Endothelial cell of umbilical vein (primary cell): ENCODE data around the gene DLGAP1. TPM values are rescaled to one million over a fixed set of nuclear protein-coding genes. Genes with fewer than 3 reads are reported as not detected.
A peak's percentile ranks its signal among the peaks of the same experiment; 100 is the strongest.

Experiments used
- BruUV-seq: library from RNA; stranded (reverse); fragments of 400-500 nt; replicated peaks from 2 replicates; lab custom pipeline; 2021; lab: Mats Ljungman, UMichigan
- CTCF ChIA-PET: fragments of 300-600, 350-600 bp; sonication (Branson Sonifier 250); formaldehyde crosslinking; loops from one replicate; lab custom pipeline; 2021; ENCODE audit warnings: antibody characterized with exemption, inconsistent platforms; lab: Charles Lee
- POLR2A ChIA-PET: fragments of 300-600, 350-600 bp; sonication (Branson Sonifier 250); formaldehyde crosslinking; loops from one replicate; lab custom pipeline; 2021; ENCODE audit warnings: antibody characterized with exemption, inconsistent platforms; lab: Charles Lee
- DNase-seq: peaks from one replicate; pipeline ENCODE4 v3.0.0-alpha.2; 2011; ENCODE audit warnings: low read depth, low spot score
- FAIRE-seq: peaks from 2 replicates; lab custom pipeline; 2011; peaks lifted over from hg19 to GRCh38; lab: Jason Lieb, UNC
- H2AFZ ChIP-seq: 2 replicates; pipeline ENCODE4 v1.6.0; 2012; ENCODE audit warnings: low read depth, low read length, control low read depth, inconsistent platforms
- H3K27ac ChIP-seq: 2 replicates; pipeline ENCODE4 v1.5.1; 2011; ENCODE audit warnings: low read depth, mild to moderate bottlenecking, control low read depth, low read length, moderate library complexity; ENCODE audit not compliant: insufficient read depth
- H3K27me3 ChIP-seq, 2 experiments: 2 replicates each; pipeline versions ENCODE4 v1.6.0 to v1.6.1; 2011; ENCODE audit warnings: low read length in 2 of 2, mixed read lengths in 1 of 2; ENCODE audit not compliant: control insufficient read depth in 2 of 2, insufficient read depth in 2 of 2
- H3K36me3 ChIP-seq, 2 experiments: 2 replicates in 1 of 2; 3 replicates in 1 of 2; pipeline ENCODE4 v1.5.1; 2011; ENCODE audit warnings: low read length in 2 of 2, mild to moderate bottlenecking in 1 of 2, moderate library complexity in 1 of 2; ENCODE audit not compliant: control insufficient read depth in 2 of 2, insufficient read depth in 2 of 2; ENCODE audit errors: extremely low read depth in 1 of 2
- H3K4me1 ChIP-seq: 3 replicates; pipeline ENCODE4 v1.5.1; 2011; ENCODE audit warnings: mild to moderate bottlenecking, low read length; ENCODE audit not compliant: control insufficient read depth, insufficient read depth; ENCODE audit errors: extremely low read depth
- H3K4me2 ChIP-seq: 2 replicates; pipeline ENCODE4 v1.6.1; 2011; ENCODE audit warnings: low read length, control low read depth, mixed read lengths; ENCODE audit not compliant: insufficient read depth
- H3K4me3 ChIP-seq, 3 experiments: fragments of 200-600 bp in 1 of 3; sonication (generic), shearing (Covaris generic) in 1 of 3; replicated peaks in 1 of 3; 2 replicates each; pipeline ENCODE4 v1.5.1; 2011 to 2016; ENCODE audit warnings: control low read depth in 3 of 3, low read length in 3 of 3, mild to moderate bottlenecking in 2 of 3, inconsistent platforms in 1 of 3, low read depth in 1 of 3, moderate library complexity in 1 of 3; ENCODE audit not compliant: insufficient read depth in 1 of 3
- H3K79me2 ChIP-seq: 2 replicates; pipeline ENCODE4 v1.6.0; 2012; ENCODE audit warnings: low read length, inconsistent platforms; ENCODE audit not compliant: control insufficient read depth, insufficient read depth
- H3K9ac ChIP-seq: replicated peaks from 2 replicates; pipeline ENCODE3; 2011; ENCODE audit warnings: low read length, control low read depth; ENCODE audit not compliant: insufficient read depth; ENCODE audit errors: extremely low read depth
- H3K9me1 ChIP-seq: replicated peaks from 3 replicates; pipeline ENCODE4 v1.6.0; 2011; ENCODE audit warnings: mild to moderate bottlenecking, low read length; ENCODE audit not compliant: control insufficient read depth, insufficient read depth; ENCODE audit errors: extremely low read depth
- H3K9me3 ChIP-seq: replicated peaks from 2 replicates; pipeline ENCODE4 v1.5.1; 2012; ENCODE audit warnings: low read length, inconsistent platforms; ENCODE audit not compliant: control insufficient read depth, insufficient read depth
- H4K20me1 ChIP-seq: replicated peaks from 2 replicates; pipeline ENCODE3; 2011; ENCODE audit warnings: mild to moderate bottlenecking, low read length; ENCODE audit not compliant: control insufficient read depth, insufficient read depth; ENCODE audit errors: extremely low read depth
- EZH2 ChIP-seq: IDR thresholded peaks from 2 replicates; pipeline ENCODE4 v1.6.1; 2012; ENCODE audit warnings: borderline replicate concordance, low read depth, mild to moderate bottlenecking, moderate library complexity, low read length, inconsistent platforms; ENCODE audit not compliant: severe bottlenecking
- FOS ChIP-seq: IDR thresholded peaks from 2 replicates; pipeline ENCODE4 v1.6.1; 2011; ENCODE audit warnings: mild to moderate bottlenecking, low read length, moderate library complexity, borderline replicate concordance; ENCODE audit not compliant: insufficient read depth
- GATA2 ChIP-seq: IDR thresholded peaks from 2 replicates; pipeline ENCODE4 v1.7.0; 2011; ENCODE audit warnings: low read depth, mild to moderate bottlenecking, moderate library complexity, mixed read lengths, low read length; ENCODE audit not compliant: insufficient read length, insufficient read depth
- JUN ChIP-seq: IDR thresholded peaks from 2 replicates; pipeline ENCODE4 v1.6.1; 2011; ENCODE audit warnings: borderline replicate concordance, low read depth; ENCODE audit not compliant: insufficient read length, insufficient read depth
- MYC ChIP-seq: IDR thresholded peaks from one replicate; pipeline ENCODE4 v1.6.1; 2011; ENCODE audit warnings: mild to moderate bottlenecking, low read depth, low read length
- POLR2A ChIP-seq: IDR thresholded peaks from 2 replicates; pipeline ENCODE4 v1.6.1; 2012; ENCODE audit warnings: low read depth, mild to moderate bottlenecking, control low read depth, low read length
- POLR2AphosphoS5 ChIP-seq: IDR thresholded peaks from 2 replicates; pipeline ENCODE4 v1.6.1; 2012; ENCODE audit warnings: low read depth, mild to moderate bottlenecking, control low read depth, low read length, moderate library complexity; ENCODE audit not compliant: insufficient read depth
- dilution Hi-C: fragments of 300-500 bp; cut with MboI; formaldehyde crosslinking; loops from one replicate; pipeline ENCODE4 v1.15.0; 2019; ENCODE audit warnings: low sequenced_read_pairs; ENCODE audit not compliant: extremely low pct_ligation_motif_present
- intact Hi-C: fragments of 100-400 bp; cut with micrococcal nuclease; formaldehyde crosslinking; loops from one replicate; pipeline ENCODE4 v1.10.0; 2022
- polyA plus RNA-seq, 4 experiments: library from polyadenylated mRNA; depleted of rRNA in 3 of 4; stranded (reverse) in 3 of 4; unstranded in 1 of 4; fragments of >200 nt; gene quantifications; 2 replicates each; pipeline versions ENCODE4 v1.2.1 to v1.2.3, GENCODE V29; 2011 to 2012; ENCODE audit warnings: missing spikeins in 1 of 4
- total RNA-seq: library from RNA; stranded (reverse); gene quantifications from 2 replicates; pipeline ENCODE4 v1.2.3, GENCODE V29; 2021
- TF ChIP-seq, protein P1 (sequence below): IDR thresholded peaks from 2 replicates; pipeline ENCODE4 v1.6.1; 2011; ENCODE audit not compliant: insufficient read depth, insufficient read length
- TF ChIP-seq, protein P2 (sequence below), 2 donors: IDR thresholded peaks; 1 replicate in 1 of 2; 2 replicates in 1 of 2; pipeline ENCODE4 v1.5.1; 2011; ENCODE audit warnings: low read length in 2 of 2, mild to moderate bottlenecking in 2 of 2, moderate library complexity in 2 of 2, control low read depth in 1 of 2, inconsistent platforms in 1 of 2, low read depth in 1 of 2; ENCODE audit not compliant: insufficient read depth in 1 of 2; ENCODE audit errors: extremely low read depth in 1 of 2

Gene DLGAP1
- total and polyA plus RNA-seq, 2 donors (not counting 3 experiments of a cell fraction or from before 2014, with no cell fraction given), result 0.04 TPM; not detected in 1

- Histone ChIP-seq H3K9ac (no peak overlapping the region), H3K9me3 (no peaks in the 10 kb centered on the region), H3K27me3 (no peaks in the 10 kb centered on the region), H3K27ac (no peak overlapping the region), H3K79me2 (no peaks in the 10 kb centered on the region), H3K9me1 (no peaks in the 10 kb centered on the region), H3K4me2 (no peak overlapping the region), H3K4me1 (no peaks in the 10 kb centered on the region), H2AFZ (no peak overlapping the region), H4K20me1 (no peaks in the 10 kb centered on the region), H3K4me3 (no peak overlapping the region), H3K36me3 (no peaks in the 10 kb centered on the region)
- POLR2A ChIA-PET, result no interaction called here
- FAIRE-seq (no peak), DNase-seq (no peak)
- no TSS peak for BruUV-seq
- no peak for TF ChIP-seq POLR2AphosphoS5
- no peak for TF ChIP-seq EZH2
- CTCF ChIA-PET, result interaction anchor here (3.3 kb wide), 1 partner anchor 12 kb away, joined by 13 read pairs; no protein-coding TSS in a partner anchor
- dilution Hi-C loops, result no loop called here
- intact Hi-C loops, result no loop called here
Measured at GRCh38 chr18:3759099-3759498, 696.0 kb downstream of the DLGAP1 start.

GRCh38 chr18:3758531-3758930 is 696.6 kb downstream of the DLGAP1 start:
- ChIA-PET CTCF (interaction anchor here (3.3 kb wide), 1 partner anchor 13 kb away, joined by 13 read pairs; no protein-coding TSS in a partner anchor), POLR2A (interaction anchor here (0.6 kb wide), 1 partner anchor 84 kb away, joined by 3 read pairs; no protein-coding TSS in a partner anchor)
- Histone ChIP-seq H2AFZ (no peak overlapping the region), H3K4me3 (no peak overlapping the region), H3K36me3 (no peaks in the 10 kb centered on the region), H3K9me1 (no peaks in the 10 kb centered on the region), H3K27me3 (no peaks in the 10 kb centered on the region), H3K4me2 (no peak overlapping the region), H3K9me3 (no peaks in the 10 kb centered on the region), H3K9ac (no peak overlapping the region), H3K79me2 (no peaks in the 10 kb centered on the region), H4K20me1 (no peaks in the 10 kb centered on the region), H3K4me1 (no peaks in the 10 kb centered on the region), H3K27ac (no peak overlapping the region)
- dilution Hi-C loops, result no loop called here
- intact Hi-C loops, result no loop called here
- no TSS peak for BruUV-seq
- DNase-seq (peak; percentile 21), FAIRE-seq (peak; percentile 33)
- TF ChIP-seq EZH2, result no peak
- no peak for TF ChIP-seq GATA2
- no peak for TF ChIP-seq POLR2A
- TF ChIP-seq MYC, result no peak
- TF ChIP-seq, protein P1, sequence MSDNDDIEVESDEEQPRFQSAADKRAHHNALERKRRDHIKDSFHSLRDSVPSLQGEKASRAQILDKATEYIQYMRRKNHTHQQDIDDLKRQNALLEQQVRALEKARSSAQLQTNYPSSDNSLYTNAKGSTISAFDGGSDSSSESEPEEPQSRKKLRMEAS, result no peak
- peak; percentile 20 for TF ChIP-seq FOS
- TF ChIP-seq POLR2AphosphoS5, result peak; percentile 40
- TF ChIP-seq, protein P2, sequence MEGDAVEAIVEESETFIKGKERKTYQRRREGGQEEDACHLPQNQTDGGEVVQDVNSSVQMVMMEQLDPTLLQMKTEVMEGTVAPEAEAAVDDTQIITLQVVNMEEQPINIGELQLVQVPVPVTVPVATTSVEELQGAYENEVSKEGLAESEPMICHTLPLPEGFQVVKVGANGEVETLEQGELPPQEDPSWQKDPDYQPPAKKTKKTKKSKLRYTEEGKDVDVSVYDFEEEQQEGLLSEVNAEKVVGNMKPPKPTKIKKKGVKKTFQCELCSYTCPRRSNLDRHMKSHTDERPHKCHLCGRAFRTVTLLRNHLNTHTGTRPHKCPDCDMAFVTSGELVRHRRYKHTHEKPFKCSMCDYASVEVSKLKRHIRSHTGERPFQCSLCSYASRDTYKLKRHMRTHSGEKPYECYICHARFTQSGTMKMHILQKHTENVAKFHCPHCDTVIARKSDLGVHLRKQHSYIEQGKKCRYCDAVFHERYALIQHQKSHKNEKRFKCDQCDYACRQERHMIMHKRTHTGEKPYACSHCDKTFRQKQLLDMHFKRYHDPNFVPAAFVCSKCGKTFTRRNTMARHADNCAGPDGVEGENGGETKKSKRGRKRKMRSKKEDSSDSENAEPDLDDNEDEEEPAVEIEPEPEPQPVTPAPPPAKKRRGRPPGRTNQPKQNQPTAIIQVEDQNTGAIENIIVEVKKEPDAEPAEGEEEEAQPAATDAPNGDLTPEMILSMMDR (IDR thresholded peaks at IDR 0.05; ENCODE audit: extremely low read depth in 1 of 2, insufficient read depth in 1 of 2, low read depth in 1 of 2, low read length in 2 of 2), result no peak
- peak; percentile 88 for TF ChIP-seq JUN
